HG03460 (cell line): ENCODE results near the gene EIF4G3.
A peak's percentile ranks its signal among the peaks of the same experiment; 100 is the strongest.
"Not testable (repeated sequence)": the region's sequence is repeated elsewhere in the genome, so short reads cannot be mapped to it uniquely, and the experiment has no call there.

Experiments
- ATAC-seq: cut with Tn5 transposase; IDR thresholded peaks from one replicate; pipeline ENCODE4 v1.9.1; 2021; ENCODE audit not compliant: unreplicated experiment

Gene EIF4G3

DNA sequence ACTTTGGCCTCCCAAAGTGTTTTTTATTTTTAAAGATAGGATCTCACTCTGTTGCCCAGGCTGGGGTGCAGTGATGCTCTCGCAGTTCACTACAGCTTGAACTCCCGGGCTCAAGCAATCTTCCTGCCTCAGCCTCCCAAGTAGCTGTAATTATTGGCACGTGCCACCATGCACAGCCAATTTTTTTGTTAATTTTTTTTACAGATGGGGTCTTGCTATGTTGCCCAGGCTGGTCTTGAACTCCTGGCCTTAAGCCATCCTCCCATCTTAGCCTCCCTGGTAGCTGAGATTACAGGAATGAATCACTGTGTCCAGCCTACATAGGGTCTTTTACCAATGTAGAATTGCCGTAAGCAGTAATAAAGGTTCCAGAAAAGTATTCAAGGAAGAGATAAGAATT lies 340.5 kb downstream of the EIF4G3 start:
- ATAC-seq, result no peak

DNA sequence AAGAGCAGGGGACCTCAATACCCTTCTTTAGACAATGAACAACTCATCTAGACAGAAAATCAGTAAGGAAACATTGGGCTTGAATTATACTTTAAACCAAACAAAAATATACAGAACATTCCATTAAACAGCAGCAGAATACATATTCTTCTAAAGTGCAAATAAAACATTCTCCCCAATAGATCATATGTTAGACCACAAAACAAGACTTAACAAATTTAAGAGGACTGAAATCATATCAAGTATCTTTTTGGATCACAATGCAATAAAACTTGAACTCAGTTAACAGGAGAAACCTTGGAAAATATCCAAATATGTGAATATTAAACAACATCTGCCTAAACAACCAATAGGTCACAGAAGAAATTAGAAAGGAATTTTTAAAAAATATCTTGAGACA lies 341.9 kb downstream of the EIF4G3 start:
- ATAC-seq, result no peak

DNA sequence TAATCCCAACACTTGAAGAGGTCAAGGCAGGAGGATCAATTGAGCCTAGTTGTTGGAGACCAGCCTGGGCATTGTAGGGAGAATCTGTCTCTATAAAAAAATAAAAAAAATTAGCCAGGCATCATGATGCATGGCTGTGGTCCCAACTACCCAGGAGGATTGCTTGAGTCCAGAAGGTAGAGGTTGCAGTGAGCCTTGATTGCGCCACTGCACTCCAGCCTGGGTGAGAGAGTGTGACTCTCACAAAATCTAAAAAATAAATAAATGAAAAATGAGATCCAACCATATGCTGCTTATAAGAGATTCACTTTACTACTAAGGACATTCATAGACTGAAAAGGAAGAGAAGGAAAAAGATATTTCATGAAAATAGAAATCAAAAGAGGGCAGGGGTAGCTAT lies 342.5 kb downstream of the EIF4G3 start:
- no peak for ATAC-seq

DNA sequence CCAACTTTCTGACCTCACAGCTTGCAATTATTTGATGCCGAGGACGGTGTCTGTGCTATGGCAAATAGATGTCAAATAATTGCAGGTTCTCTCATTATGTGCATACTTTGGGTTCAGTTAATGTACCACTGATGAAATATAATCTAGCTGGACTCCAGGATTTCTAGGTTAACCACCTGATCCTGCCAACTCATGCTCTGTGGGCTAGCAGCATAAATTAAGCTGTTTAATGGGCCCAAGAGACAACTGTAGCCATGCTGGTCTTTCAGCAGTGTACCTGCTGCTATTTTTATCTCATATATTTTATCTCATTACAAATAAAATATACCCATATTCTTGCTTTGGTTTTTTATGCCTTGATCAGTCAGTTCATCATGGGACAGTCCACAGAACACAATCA lies 346.3 kb downstream of the EIF4G3 start:
- no peak for ATAC-seq

DNA sequence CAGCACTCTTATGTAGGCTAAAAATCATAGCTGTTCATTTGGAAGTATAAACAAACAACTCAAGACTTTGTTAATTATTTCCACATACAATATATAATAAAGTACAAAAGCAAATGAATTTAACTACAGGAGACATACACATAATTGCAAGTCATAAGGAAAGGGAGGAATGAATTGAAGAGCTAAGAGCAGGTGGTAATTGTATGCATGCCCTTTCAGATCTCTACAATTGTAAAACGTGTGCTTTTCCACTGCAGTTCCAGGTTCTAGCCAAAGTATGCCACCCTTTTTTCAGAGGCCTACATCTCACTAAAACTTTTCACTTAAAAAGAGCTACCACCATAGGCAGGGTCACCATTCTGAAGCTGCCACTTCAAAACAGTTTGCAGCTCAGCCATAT lies 346.8 kb downstream of the EIF4G3 start:
- ATAC-seq, result no peak

DNA sequence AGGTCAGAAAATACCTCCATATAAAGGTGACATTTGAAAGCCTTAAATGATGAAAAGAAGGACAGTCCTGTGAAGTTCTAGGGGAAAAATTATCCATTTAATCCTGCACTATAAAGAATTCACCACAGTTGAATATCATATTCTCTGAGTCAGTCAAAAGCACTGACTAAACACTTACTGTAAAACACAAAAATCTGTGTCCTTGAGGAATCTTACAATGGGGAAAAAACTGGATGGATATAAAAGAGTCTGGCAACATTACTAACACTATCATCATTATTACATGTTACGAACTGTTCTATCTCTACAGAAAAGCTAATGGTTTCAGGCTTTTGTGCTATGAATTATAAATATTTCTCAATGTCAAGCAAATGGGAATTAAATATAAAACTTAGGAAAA lies 347.2 kb downstream of the EIF4G3 start:
- no peak for ATAC-seq

DNA sequence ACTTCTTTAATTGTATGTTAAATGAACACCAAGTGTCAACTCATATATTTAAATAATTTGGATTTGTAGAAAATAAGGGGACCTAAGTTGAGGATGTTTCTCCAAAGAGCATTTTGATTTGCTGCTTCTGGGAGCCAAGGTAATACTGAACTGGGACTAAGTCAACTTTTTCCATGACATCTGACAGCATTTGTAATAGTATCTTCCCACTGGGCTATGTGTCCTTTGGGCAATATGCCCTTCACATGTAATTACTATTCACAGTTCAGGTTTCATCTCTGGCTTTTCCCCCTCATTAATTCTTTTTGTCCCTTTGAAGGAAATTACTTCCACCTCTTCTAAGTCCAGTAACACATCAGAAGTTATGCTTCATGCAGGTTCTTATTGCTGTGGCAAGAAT lies 352.9 kb downstream of the EIF4G3 start:
- ATAC-seq, result no peak

DNA sequence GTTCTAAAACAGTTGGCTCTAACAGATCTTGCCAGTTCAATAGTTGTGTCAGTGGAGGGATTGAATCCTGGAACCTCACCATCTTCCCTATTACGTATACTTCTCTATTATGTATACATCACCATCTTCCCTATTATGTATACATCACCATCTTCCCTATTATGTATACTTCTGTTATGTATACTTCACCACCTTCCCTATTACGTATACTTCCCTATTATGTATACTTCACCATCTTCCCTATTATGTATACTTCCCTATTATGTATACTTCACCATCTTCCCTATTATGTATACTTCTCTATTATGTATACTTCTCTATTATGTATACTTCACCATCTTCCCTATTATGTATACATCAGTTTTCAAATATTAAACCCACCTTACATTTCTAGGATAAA lies 355.2 kb downstream of the EIF4G3 start:
- no peak for ATAC-seq

DNA sequence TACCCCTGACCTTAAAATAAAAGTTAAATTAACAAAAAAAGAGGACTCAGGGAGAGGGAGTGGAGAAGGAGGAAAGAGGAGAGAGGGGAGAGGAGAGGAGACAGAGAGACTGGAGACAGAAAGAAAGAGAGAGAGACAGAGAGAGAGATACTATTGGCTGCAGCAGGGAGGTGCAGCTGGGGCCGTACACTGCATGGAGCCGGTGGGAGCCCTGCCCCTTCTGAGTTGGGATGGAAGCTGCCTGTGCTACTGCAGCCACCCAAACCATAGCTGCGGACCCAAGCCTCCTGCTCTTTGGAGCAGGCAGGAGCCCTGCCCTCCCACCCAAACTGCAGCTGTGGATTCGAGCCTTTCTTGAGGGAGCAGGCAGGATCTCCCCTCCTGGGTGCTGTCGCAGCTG lies 356.9 kb downstream of the EIF4G3 start:
- ATAC-seq, result no peak

DNA sequence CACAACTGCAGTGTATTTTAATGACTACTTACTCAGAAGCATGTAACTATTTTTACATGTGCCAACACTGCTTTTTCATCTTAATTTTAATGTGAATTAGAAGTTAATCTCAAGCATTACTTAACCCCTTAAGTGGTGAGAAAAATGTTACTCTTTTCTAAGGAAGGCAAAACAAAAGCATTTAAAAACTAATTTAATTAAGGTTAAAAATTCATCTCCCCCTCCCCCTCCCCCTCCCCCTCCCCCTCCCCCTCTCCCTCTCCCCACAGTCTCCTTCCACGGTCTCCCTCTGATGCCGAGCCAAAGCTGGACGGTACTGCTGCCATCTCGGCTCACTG lies 362.2 kb downstream of the EIF4G3 start:
- no peak for ATAC-seq

DNA sequence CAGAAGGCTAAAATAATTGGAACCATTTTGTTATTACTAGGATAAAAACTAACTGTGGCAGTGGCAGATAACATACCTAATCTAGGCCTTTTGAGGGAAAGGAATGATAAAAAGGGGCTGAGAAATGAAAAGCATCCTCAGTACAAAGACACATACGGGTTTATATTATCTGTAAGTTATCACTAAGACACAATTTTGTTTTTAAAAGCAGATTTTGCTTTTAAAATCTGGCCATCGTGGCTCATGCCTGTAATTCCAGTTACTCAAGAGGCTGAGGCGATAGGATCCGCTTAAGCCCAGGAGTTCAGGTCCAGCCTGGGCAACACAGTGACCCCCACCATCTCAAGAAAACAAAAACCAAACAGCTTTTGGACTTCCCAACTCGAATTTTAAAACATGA lies 364.8 kb downstream of the EIF4G3 start:
- ATAC-seq, result no peak

DNA sequence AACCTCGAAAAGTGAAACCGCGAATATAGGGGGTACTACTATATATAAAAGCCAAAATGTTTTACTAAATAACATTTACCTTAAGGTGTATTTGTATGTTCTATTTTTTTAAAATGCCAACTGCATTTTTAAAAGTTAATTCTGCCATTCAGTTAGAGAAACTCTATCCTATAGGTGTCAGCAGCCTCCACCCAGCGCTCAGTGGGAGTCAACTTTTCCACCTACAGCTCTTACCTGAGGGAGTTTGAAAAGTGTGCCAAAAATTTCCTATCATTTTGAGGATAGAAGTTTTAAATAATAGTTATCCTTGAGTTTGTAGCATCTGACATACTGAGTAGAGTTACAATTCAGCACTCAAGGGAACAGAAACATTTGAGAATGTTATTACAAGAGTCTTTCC lies 383.5 kb downstream of the EIF4G3 start:
- ATAC-seq, result no peak

DNA sequence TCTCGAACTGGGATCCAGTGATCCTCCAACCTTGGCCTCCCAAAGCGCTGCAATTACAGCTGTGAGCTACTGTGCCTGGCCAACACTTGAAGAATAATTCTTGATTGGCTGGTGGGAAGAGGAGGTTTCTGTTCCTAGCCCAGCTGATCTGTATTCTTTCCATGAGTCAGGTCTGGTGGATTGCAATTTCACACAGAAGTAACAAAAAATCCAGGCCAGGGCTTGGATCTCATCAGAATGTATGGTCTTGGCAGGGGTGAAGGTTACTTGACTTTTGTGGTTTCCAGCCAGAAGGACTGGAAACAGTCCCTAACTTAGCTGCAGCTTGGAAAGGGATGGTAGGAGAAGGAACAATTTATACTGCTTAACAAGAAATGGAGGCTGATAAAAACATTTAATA lies 384.5 kb downstream of the EIF4G3 start:
- no peak for ATAC-seq

DNA sequence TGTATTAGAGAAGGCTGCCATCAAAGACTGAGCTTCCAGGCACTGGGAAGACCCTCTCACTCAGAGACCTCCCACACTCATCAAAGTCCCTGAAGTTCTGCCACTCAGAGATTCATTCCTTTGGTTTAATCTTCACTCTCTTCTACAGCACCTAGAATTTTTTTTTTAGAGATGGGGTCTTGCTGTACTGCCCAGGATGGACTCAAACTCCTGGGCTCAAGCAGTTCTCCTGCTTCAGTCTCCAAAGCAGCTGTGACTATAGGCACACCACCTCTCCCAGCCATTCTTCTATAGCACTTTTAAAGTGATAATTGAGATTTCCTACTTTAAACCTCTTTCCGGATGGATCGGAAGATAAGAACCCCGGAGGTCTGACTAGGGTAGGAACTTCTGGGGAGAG lies 385.9 kb downstream of the EIF4G3 start:
- ATAC-seq, result no peak

DNA sequence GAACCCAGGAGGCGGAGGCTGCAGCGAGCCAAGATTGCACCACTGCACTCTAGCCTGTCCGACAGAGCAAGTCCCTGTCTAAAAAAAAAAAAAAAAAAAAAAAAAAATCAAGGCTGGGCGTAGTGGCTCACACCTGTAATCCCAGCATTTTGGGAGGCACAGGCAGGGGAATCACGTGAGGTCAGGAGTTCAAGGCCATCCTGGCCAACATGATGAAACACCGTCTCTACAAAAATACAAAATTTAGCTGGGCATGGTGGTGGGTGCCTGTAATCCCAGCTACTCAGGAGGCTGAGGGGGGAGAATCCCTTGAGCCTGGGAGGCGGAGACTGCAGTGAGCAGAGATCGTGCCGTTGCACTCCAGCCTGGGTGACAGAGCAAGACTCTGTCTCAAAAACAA lies 387.1 kb downstream of the EIF4G3 start:
- ATAC-seq, result not testable (repeated sequence)

DNA sequence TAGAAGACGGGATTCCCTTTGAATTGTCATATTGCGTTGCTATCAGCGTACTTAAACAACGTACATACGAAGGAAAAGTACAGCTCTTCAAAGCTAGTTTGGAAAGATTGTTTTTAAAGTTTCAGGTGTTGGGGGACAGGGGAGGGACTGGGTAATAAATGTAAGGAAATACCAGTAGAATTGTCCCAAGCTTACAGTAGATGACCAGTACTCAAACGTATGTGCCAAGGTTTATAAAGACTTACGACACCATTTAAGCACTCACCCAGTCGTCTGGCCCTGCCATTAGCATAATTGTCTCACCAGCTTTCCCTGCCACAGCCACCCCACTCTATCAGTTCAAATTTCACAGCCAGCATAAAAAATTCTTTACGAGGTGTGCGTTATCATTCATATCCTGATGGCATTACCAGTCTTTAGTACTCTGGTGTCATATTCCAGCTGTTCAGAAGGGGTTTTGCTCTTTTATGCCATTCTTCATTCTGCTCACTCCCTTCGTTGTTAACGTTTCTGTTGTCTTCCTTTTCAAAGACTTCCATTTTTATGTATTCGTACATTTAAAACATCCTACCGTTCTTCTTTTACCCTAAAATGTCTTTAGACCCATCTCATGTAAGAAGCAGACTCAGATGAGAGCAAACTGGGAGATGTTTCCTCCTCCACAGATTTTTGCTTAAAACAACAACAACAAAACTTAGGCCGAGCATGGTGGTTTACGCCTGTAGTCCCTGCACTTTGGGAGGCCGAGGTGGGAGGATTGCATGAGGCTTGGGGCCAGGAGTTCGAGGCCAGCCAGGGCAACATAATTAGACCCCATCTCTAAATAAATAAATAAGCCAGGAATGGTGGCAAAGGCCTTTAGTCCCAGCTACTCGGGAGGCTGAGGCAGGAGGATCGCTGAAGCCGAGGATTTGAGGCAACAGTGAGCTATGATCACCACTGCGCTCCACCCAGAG lies 388.6 kb downstream of the EIF4G3 start:
- no peak for ATAC-seq

DNA sequence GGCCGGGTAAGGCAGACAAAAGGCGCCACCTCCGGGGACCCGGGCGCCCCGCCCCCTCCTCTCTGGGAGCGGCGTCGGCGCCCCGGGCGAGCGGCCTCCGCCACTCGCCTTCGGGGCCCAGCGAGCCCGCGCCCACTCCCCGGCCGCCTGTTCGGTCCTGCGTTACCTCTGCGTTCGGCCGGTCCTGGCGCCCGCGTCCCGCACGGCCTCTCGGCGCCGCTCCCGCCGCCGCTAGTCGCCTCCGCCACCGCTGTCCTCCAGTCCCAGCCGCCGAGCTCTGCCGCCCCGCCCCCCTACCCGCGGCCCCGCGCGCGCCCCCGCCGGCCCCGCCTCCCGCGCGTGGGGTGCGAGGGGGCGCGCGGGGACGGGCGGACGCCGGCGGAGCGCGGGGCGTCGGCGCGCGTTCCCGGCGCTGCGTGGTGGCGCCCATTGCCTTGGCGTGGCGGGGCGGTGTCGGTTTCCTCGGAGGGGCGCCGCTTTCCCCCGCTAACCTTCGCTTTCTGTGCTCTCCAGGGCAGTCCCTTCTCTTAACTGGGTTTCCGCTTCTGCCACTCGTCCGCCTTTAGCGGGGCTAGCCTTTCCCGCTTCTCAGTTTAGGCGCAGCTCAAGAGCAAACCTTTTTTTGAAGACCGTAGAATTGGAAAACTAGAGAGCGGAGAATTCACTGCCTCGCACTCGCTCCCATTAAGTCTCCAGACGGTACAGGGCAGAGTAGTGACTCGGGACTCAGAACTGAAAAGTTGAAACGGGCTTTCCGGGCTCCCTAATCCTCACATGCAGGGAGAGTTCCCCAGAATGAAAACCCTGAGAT lies 389.5 kb downstream of the EIF4G3 start, which contains the start of gene HP1BP3:
Gene HP1BP3 (minus strand): TSS at position 279 of the 811 bp plus-strand sequence. CDS start 6,867 bp downstream, outside the sequence.
- peak; percentile 45 for ATAC-seq

DNA sequence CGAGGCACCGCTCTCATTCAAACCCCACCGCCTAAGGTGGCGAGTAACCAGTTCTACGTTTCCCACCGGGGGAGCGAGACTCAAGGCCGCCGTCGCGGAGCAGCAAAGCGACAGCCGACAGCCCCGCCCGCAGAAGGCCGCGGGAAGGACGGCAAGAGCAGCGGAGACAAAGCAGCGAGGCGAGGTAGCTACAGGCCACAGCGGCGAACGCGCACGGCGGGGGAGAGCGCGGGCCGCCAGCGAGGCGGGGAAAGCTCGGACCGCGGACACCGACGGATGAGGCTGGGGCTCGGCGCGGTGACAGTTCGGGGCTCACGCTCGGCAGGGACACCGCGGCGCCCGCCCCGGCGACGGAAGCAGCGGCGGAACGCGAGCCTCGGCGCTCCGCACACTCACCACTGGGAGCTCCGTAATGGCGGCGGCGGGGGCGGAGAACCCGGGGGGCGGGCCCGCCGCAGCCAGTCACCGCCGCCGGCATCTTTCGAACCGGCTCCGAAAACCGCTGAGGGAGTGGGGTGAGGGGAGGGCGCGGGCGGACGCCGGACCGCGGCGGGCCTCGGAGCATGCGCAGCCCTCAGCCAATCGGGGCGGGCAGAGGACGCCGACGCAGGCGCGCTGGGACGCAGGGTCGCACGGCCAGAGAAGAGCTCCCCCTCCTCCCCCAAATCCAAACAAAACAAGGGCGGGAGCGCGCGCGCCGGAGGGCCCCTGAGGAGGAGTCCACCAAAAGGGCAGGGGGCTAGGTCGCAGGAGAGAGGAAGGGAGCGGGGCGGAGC lies 390.3 kb downstream of the EIF4G3 start:
- peak; percentile 69 for ATAC-seq

DNA sequence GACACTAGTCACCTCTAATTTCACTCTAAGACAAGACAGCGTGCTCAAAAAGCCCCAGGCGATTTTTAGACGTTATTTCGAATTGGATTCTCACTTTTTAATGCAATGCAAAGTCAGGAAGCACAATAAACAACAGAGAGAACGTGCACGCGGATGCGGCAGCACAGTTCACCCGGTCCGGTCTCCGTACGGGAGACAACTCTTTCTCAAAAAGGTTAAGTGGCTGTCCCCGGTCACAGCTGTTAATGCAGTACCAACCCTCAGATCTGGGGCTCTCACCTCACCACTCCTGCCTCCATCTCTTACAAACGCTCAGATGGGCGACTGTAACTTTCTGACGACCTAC lies 390.8 kb downstream of the EIF4G3 start:
- ATAC-seq, result no peak

DNA sequence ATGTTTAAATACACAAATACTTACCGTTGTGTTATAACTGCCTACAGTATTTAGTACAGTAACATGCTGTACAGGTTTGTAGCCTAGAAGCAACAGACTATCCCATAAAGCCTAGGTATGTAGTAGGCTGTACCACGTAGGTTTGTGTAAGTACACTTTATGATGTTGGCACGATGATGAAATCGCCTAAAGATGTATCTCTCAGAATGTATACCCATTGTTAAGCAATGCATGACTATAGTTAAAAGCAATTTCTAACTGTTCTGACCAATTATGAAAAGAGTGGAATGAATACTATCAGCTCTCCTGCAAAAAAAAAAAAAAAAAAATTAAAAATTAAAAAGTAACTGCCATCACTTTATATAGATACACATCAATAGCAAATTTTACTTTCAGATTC lies 401.0 kb downstream of the EIF4G3 start:
- no peak for ATAC-seq

DNA sequence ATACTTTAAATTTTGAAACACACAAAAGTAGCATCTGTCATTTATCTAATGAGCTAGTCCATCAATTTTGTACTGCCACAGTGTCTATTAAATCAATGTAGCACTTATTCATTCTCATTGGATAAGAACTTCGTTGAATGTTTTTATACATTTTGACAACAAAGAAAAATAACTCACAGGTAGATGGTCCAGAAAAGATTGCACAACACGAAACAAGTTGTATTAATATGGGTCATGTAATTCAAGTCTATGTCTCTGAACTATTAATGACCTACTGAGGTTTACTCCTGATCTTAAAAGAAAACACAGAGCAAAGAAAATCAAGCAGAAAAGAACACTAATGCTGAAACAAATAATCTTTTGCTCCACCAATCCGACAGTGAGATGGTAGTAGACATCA lies 404.9 kb downstream of the EIF4G3 start:
- ATAC-seq, result no peak
